GM10248 (cell line): ENCODE measurements around the gene TAS2R5.
"Not testable (repeated sequence)": the region's sequence is repeated elsewhere in the genome, so short reads cannot be mapped to it uniquely, and the experiment has no call there.

Experiments
- CTCF ChIA-PET: fragments of 300-600 bp; sonication (Branson Sonifier 250); formaldehyde crosslinking; extraction: SDS; loops from one replicate; lab custom pipeline; 2021; ENCODE audit warnings: antibody characterized with exemption; lab: Yijun Ruan, JAX
- POLR2A ChIA-PET: fragments of 350-650 bp; sonication (Branson Sonifier 250); formaldehyde crosslinking; extraction: SDS; loops from one replicate; lab custom pipeline; 2020; ENCODE audit warnings: antibody characterized with exemption; lab: Yijun Ruan, JAX
- DNase-seq: peaks from one replicate; pipeline ENCODE4 v3.0.0; 2012; ENCODE audit errors: extremely low spot score
- CTCF ChIP-seq: IDR thresholded peaks from 2 replicates; pipeline ENCODE4 v1.5.1; 2012; ENCODE audit warnings: mild to moderate bottlenecking, low read depth; ENCODE audit errors: extremely low read depth, missing control alignments, control extremely low read depth

The TAS2R5 gene

DNA sequence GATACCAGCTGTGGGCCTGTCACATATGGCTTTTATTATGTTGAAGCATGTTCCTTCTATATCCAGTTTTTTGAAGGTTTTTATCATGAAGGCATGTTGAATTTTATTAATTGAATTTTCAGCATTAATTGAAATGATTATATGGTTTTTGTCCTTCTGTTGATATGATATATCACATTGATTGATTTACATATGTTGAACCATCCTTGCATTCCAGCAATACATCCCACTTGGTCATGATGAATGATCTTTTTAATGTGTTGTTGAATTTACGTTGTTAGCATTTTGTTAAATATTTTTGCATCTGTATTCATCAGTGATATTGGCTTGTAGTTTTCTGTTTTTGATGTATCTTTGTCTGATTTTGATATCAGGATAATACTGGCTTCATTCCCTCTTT lies 30.1 kb downstream of the TAS2R5 start:
- POLR2A ChIA-PET: no interaction called here
- no peak for DNase-seq
- CTCF ChIA-PET: no interaction called here
- TF ChIP-seq CTCF: no peak

- DNase-seq, POLR2A ChIA-PET, CTCF ChIA-PET: not testable (repeated sequence)
Measured at GRCh38 chr7:141822432-141822831, 32.4 kb downstream of the TAS2R5 start.

DNA sequence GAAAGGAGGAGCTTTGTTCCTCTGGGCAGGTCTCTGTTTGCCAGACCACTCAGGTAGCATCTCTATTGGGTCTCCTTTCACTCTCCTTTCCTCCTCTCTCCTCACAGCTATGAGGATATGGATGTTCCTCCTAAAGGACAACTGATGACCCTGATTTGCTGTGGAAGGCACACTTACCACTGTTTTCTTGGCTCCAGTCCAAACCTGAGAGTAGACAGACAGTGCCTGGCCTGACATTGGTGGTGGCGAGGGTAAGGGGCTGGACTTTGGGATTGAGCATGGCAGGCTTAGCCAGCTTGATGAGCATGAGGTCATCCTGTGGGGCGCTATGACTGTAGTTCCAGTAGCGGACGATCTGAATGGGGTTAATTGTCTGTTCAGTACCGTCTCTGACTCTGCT lies 47.7 kb downstream of the TAS2R5 start:
- ChIA-PET POLR2A (no interaction called here), CTCF (interaction anchor here (1.2 kb wide), 1 partner anchor 9 kb away, joined by 3 read pairs; no protein-coding TSS in a partner anchor)
- no peak for TF ChIP-seq CTCF
- no peak for DNase-seq

DNA sequence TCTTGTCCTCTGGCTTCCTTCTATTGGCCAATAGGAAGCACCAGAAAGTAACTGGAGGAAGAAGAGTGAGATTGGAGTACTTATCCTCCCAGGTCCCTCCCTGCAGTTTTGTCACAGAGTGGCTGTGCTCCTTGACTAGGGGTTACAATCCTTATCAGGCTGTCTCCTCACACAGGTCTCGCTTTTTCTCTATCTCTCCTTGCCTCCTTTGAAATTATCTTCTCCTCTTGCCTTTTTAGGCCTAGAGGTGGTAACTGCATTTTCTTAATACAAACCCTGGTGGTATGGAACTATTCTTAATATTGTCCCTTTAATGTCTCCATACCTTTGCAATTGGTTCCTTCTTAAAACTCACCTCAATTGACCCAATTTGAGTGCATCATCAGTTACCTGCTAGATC lies 48.6 kb downstream of the TAS2R5 start:
- no peak for TF ChIP-seq CTCF
- no peak for DNase-seq
- POLR2A ChIA-PET: no interaction called here
- CTCF ChIA-PET: no interaction called here

- ChIA-PET POLR2A (no interaction called here), CTCF (no interaction called here)
- TF ChIP-seq CTCF: no peak
- DNase-seq: no peak
Measured at GRCh38 chr7:141839256-141839655, 49.2 kb downstream of the TAS2R5 start.

DNA sequence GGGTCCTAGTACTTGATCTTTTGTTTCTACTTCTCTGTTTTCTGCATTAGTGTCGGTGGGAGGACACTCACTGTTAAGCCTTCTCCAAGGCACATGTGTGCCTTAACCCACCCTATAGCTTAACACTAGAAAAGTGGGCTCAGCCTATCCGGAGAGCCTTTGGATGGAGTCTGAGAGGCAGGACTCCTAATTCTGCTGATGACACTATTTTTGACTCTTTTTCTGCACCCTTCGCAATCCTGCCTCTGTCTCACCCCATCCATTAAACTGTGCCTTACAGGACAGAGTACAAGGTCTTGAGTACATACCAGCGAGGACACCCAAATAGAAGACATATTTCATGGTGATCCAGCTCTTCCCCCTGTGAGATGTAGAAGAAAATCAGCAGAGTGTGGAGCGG lies 50.7 kb downstream of the TAS2R5 start:
- CTCF ChIA-PET: interaction anchor here (0.9 to 1.6 kb wide), 2 partner anchors 10 to 20 kb away, joined by 3 to 5 read pairs; no protein-coding TSS in a partner anchor
- POLR2A ChIA-PET: no interaction called here
- no peak for DNase-seq
- TF ChIP-seq CTCF: no peak
